Kidney epithelial cell (primary cell): ENCODE measurements around the gene FAM98B. TPM values are rescaled to one million over a fixed set of nuclear protein-coding genes. Genes with fewer than 3 reads are reported as not detected.
"Not testable (repeated sequence)": the region's sequence is repeated elsewhere in the genome, so short reads cannot be mapped to it uniquely, and the experiment has no call there.

Experiments
- DNase-seq: peaks from one replicate; pipeline ENCODE4 v3.0.0-alpha.2; 2010; ENCODE audit warnings: low read depth
- H3K27me3 ChIP-seq: 2 replicates; pipeline ENCODE4 v1.6.0; 2011; ENCODE audit warnings: low read length; ENCODE audit not compliant: control insufficient read depth, insufficient read depth
- H3K36me3 ChIP-seq: 2 replicates; pipeline ENCODE4 v1.5.1; 2011; ENCODE audit warnings: low read length; ENCODE audit not compliant: control insufficient read depth, insufficient read depth
- H3K4me3 ChIP-seq: 2 replicates; pipeline ENCODE4 v1.5.1; 2011; ENCODE audit warnings: low read depth, mild to moderate bottlenecking, control low read depth, low read length
- total RNA-seq: library from RNA; depleted of rRNA; stranded (reverse); fragments of >200 nt; gene quantifications from 2 replicates; pipeline ENCODE4 v1.2.3, GENCODE V29; 2015
- TF ChIP-seq, protein P1 (sequence below): IDR thresholded peaks from 2 replicates; pipeline ENCODE4 v1.5.1; 2011; ENCODE audit warnings: mild to moderate bottlenecking, moderate library complexity, low read length, control low read depth, inconsistent platforms; ENCODE audit not compliant: insufficient read depth, poor library complexity, severe bottlenecking

The FAM98B gene
- total RNA-seq, 1 donor from 2014 or later, result 9.1 TPM

DNA sequence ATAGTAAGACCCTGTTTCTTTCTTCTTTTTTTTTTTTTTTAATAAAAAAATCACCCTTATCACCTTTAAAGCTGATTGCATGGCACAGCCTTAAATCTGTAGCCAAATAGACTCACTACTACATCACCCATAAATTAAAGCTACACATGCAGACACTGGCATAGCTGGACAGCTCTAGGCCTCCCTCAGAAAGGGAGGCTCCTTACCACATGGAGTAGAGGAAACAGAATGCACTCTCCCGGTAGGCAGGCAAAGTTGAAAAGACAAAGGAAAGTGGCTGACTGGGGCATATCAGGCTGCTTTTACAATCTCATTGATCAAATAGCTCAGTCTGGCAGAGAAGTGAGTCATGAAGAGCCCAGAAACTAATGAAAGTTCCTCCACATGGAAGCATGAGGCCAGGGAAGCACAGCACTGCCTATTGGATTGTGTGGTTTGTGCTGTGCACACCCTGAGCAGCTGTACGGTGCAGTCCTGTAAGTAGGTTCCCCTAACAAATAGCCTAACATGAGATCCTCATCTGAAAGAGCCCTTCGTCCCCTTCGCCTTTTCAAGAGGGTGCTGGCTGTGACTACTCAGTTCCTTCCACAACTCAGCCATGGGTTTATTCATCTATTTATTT, 32.7 kb upstream of the FAM98B start:
- TF ChIP-seq, protein P1, sequence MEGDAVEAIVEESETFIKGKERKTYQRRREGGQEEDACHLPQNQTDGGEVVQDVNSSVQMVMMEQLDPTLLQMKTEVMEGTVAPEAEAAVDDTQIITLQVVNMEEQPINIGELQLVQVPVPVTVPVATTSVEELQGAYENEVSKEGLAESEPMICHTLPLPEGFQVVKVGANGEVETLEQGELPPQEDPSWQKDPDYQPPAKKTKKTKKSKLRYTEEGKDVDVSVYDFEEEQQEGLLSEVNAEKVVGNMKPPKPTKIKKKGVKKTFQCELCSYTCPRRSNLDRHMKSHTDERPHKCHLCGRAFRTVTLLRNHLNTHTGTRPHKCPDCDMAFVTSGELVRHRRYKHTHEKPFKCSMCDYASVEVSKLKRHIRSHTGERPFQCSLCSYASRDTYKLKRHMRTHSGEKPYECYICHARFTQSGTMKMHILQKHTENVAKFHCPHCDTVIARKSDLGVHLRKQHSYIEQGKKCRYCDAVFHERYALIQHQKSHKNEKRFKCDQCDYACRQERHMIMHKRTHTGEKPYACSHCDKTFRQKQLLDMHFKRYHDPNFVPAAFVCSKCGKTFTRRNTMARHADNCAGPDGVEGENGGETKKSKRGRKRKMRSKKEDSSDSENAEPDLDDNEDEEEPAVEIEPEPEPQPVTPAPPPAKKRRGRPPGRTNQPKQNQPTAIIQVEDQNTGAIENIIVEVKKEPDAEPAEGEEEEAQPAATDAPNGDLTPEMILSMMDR, result no peak
- no peaks in the 10 kb centered on the region for H3K36me3 ChIP-seq
- H3K27me3 ChIP-seq, result no peaks in the 10 kb centered on the region
- H3K4me3 ChIP-seq, result no peak overlapping the region
- no peak for DNase-seq

DNA sequence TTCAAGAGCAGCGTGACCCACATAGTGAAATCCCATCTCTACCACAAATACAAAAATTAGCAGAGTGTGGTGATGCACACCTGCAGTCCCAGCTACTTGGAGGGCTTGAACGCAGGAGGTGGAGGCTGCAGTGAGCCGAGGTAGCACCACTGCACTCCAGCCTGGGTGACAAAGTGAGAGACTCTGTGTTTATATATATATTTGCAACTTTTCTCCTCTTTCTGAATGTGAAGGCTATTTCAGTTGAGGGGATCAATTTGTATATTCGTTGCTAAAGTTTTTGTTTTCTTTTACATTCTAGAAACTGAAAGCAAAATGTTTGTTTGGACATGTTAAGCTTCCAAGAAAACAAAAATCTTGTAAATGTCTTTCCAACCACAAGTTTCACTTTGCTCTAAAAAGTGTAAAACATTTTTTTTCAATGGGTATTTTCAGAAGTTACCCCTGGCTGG, 29.8 kb upstream of the FAM98B start:
- DNase-seq, result no peak
- Histone ChIP-seq H3K36me3 (no peaks in the 10 kb centered on the region), H3K27me3 (no peaks in the 10 kb centered on the region), H3K4me3 (no peak overlapping the region)
- TF ChIP-seq, protein P1, result no peak

DNA sequence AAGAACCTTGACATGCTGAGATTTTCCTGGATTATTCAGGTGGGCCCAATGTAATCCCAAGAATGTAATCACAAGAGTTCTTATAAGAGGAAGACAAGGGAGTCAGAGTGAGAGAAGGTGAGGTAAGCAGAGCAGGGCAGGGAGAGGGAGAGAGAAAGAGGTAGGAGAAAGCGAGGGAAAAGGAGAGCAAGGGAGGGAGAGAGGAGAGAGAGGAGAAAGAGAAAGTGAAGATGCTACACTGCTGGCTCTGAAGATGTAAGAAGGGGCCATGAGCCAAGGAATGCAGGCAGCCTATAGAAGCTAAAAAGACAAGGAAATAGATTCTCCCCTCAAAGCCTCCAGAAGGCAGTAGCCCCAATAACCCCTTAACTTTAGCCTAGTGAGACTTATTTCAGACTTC, 28.7 kb upstream of the FAM98B start:
- Histone ChIP-seq H3K4me3 (no peak overlapping the region), H3K36me3 (no peaks in the 10 kb centered on the region), H3K27me3 (no peaks in the 10 kb centered on the region)
- TF ChIP-seq, protein P1, result no peak
- DNase-seq, result no peak

DNA sequence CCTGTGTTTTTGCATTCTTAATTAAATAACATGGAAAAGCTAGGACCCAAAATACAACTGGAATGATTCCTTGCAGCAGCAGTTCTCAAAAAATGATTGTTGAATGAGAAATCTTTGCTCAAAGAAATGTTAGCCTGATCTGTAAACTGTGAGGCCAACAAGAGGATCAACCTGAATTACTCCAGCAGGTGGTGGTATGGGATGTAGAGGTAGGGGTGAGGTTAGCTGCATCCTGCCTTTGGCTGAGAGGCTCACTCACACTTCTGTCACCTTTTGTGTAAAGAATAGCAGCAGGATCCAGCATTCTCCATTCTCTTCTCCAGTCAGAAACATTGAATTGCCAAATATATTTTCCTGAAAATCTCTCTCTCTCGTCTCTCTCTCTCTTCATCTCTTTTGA, 26.5 kb upstream of the FAM98B start:
- H3K36me3 ChIP-seq, result no peaks in the 10 kb centered on the region
- TF ChIP-seq, protein P1, result no peak
- H3K4me3 ChIP-seq, result no peak overlapping the region
- no peaks in the 10 kb centered on the region for H3K27me3 ChIP-seq
- DNase-seq, result no peak

DNA sequence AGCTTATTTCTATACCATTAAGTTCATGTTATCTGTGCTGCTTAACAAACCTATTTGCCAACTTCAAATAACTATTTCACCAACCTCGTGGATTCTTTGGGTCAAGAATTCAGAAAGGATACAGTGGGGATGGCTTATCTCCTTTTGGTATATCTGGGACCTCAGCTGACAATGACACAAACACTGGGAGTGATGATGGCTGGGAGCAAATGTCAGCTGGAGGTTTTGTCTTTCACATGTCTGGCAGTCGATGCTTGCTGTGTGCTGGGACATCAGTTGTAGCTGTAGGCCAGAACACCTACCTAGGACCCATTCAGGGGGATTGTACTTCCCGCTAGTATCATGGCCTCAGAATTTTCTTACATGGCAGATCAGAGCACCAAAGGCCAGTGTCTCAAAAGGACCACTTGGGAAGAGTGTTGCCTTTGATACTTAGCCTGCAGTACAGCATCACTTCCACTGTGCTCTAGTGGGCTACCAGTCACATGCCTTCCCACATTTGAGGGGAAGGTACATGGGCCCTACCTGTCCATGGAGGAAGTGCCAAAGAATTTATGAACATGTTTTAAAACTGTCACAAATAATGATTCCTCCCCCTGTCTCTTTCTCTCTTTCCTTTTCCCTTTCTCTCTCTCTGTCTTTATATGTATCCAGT, 23.7 kb upstream of the FAM98B start:
- Histone ChIP-seq H3K36me3 (no peaks in the 10 kb centered on the region), H3K4me3 (no peak overlapping the region), H3K27me3 (no peaks in the 10 kb centered on the region)
- TF ChIP-seq, protein P1, result no peak
- no peak for DNase-seq

DNA sequence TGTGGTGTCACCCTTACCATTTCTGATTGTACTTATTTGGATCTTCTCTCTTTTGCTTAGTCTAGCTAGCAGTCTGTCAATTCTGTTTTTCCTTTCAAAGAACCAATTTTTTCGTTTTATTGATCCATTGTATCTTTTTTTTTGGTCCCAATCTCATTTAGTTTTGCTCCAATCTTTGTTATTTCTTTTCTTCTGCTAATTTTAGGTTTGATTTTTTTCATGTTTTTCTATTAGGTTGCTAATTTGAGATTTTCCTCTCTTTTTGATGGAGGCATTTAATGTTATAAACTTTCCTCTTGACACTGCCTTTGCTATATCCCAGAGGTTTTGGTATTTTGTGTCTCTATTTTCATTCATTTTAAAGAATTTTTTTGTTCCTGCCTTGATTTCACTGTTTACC, 16.9 kb upstream of the FAM98B start:
- DNase-seq, result no peak
- TF ChIP-seq, protein P1, result no peak
- H3K36me3 ChIP-seq, result no peaks in the 10 kb centered on the region

DNA sequence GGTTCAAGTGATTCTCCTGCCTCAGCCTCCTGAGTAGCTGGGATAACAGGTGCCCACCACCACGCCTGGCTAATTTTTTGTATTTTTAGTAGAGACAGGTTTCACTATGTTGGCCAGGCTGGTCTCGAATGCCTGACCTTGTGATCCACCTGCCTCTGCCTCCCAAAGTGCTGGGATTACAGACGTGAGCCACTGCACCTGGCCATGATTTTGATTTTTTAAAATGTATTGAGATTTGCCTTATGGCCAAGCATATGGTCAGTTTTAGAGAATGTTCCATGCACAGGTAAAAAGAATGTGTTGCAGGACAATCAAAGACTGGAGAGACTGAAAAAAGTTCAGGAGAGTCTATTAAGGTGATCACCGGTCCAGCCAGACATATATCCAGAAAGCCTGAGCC, 16.3 kb upstream of the FAM98B start:
- H3K27me3 ChIP-seq, DNase-seq: not testable (repeated sequence)

More for the DNA sequence above, 16.9 kb upstream of the FAM98B start:
- Histone ChIP-seq H3K27me3 (no peaks in the 10 kb centered on the region), H3K4me3 (no peak overlapping the region)

More for the DNA sequence above, 16.3 kb upstream of the FAM98B start:
- not testable (repeated sequence) for H3K4me3 ChIP-seq, H3K36me3 ChIP-seq
